HG03565 (cell line): ENCODE data around the gene TTC27.
"Not testable (repeated sequence)": the region's sequence is repeated elsewhere in the genome, so short reads cannot be mapped to it uniquely, and the experiment has no call there.

ENCODE experiments used
- ATAC-seq: cut with Tn5 transposase; IDR thresholded peaks from one replicate; pipeline ENCODE4 v1.9.1; 2021; ENCODE audit warnings: mild to moderate bottlenecking, moderate library complexity; ENCODE audit not compliant: unreplicated experiment

Gene TTC27

GRCh38 chr2:32752205-32752604 is 124.4 kb downstream of the TTC27 start:
- no peak for ATAC-seq

- no peak for ATAC-seq
These were observed 125.1 kb downstream of the TTC27 start for GRCh38 chr2:32752952-32753351.

- ATAC-seq: not testable (repeated sequence)
These were observed 126.8 kb downstream of the TTC27 start for GRCh38 chr2:32754676-32755075.

GRCh38 chr2:32755666-32756065 is 127.8 kb downstream of the TTC27 start:
- ATAC-seq: no peak

GRCh38 chr2:32756074-32756727 is 128.4 kb downstream of the TTC27 start:
- ATAC-seq: no peak

- ATAC-seq: no peak
These were observed 130.4 kb downstream of the TTC27 start for GRCh38 chr2:32758232-32758631.

GRCh38 chr2:32760628-32761027 is 132.8 kb downstream of the TTC27 start:
- ATAC-seq: no peak

GRCh38 chr2:32768387-32769174 is 140.7 kb downstream of the TTC27 start:
- ATAC-seq: no peak

GRCh38 chr2:32770360-32770759 is 142.5 kb downstream of the TTC27 start:
- no peak for ATAC-seq

- ATAC-seq: no peak
These were observed 145.0 kb downstream of the TTC27 start for GRCh38 chr2:32772638-32773447.

GRCh38 chr2:32773448-32773808 is 145.6 kb downstream of the TTC27 start:
- ATAC-seq: no peak

- no peak for ATAC-seq
These were observed 148.1 kb downstream of the TTC27 start for GRCh38 chr2:32775954-32776353.

- no peak for ATAC-seq
These were observed 149.9 kb downstream of the TTC27 start for GRCh38 chr2:32777714-32778113.

GRCh38 chr2:32780961-32781360 is 153.1 kb downstream of the TTC27 start:
- no peak for ATAC-seq

- ATAC-seq: no peak
These were observed 155.6 kb downstream of the TTC27 start for GRCh38 chr2:32783469-32783868.

- ATAC-seq: no peak
These were observed 156.1 kb downstream of the TTC27 start for GRCh38 chr2:32783933-32784332.

GRCh38 chr2:32787207-32787606 is 159.4 kb downstream of the TTC27 start:
- no peak for ATAC-seq

GRCh38 chr2:32788114-32788513 is 160.3 kb downstream of the TTC27 start:
- ATAC-seq: no peak

- no peak for ATAC-seq
These were observed 164.6 kb downstream of the TTC27 start for GRCh38 chr2:32792416-32792815.

- no peak for ATAC-seq
These were observed 171.0 kb downstream of the TTC27 start for GRCh38 chr2:32798829-32799228.

- no peak for ATAC-seq
These were observed 173.9 kb downstream of the TTC27 start for GRCh38 chr2:32801741-32802140.

- ATAC-seq: no peak
These were observed 175.0 kb downstream of the TTC27 start for GRCh38 chr2:32802877-32803276.
